Measurements from ENCODE around the gene ABHD12. TPM values are rescaled to one million over a fixed set of nuclear protein-coding genes. Genes with fewer than 3 reads are reported as not detected.

ABHD12 gene
- total RNA-seq, 2 experiments from 2014 or later = 13.4 to 17.0 TPM

GRCh38 chr20:25344634-25345033 lies 46.0 kb downstream of the ABHD12 start:
- no peak overlapping the region for H3K27ac ChIP-seq (ENCODE audit: low read depth in 1 of 2, low read length in 2 of 2)
- Mint-ChIP-seq H3K9me3 (no peaks in the 10 kb centered on the region), H3K27ac (no peak overlapping the region), H3K4me1 (ENCODE audit: low read depth) (peaks cover 44% of the 10 kb centered on the region), H3K27me3 (no peaks in the 10 kb centered on the region), H3K4me3 (no peak overlapping the region), H3K36me3 (ENCODE audit: low read depth) (peaks cover 19% of the 10 kb centered on the region)
- ATAC-seq (ENCODE audit: poor library complexity) (no peak), DNase-seq (no peak)
- H3K9me3 ChIP-seq (ENCODE audit: control insufficient read depth in 1 of 2, insufficient read depth in 1 of 2, low read length in 2 of 2) = peaks cover 0 to 4% of the 10 kb centered on the region in 2 experiments
- intact Hi-C loops (cut with DNase I, micrococcal nuclease) = no loop called here
- H3K36me3 ChIP-seq (ENCODE audit: insufficient read depth, low read length) = no peaks in the 10 kb centered on the region
- no peaks in the 10 kb centered on the region for H3K27me3 ChIP-seq (ENCODE audit: control insufficient read depth in 1 of 2, insufficient read depth in 2 of 2, low read length in 2 of 2)
- H3K4me1 ChIP-seq (ENCODE audit: insufficient read depth, low read length) = no peaks in the 10 kb centered on the region
- CTCF ChIA-PET = no interaction called here
- POLR2A ChIA-PET = no interaction called here
- no peak for TF ChIP-seq CTCF (IDR thresholded peaks at IDR 0.05)
- H3K4me3 ChIP-seq (ENCODE audit: low read length) = no peak overlapping the region

- DNase-seq (no peak), ATAC-seq (ENCODE audit: poor library complexity) (no peak)
- peaks cover 40% of the 10 kb centered on the region for H3K36me3 Mint-ChIP-seq (ENCODE audit: low read depth)
- no peaks in the 10 kb centered on the region for H3K27me3 Mint-ChIP-seq
- CTCF ChIA-PET = no interaction called here
- Histone ChIP-seq H3K27me3 (ENCODE audit: control insufficient read depth in 1 of 2, insufficient read depth in 2 of 2, low read length in 2 of 2) (no peaks in the 10 kb centered on the region), H3K9me3 (ENCODE audit: control insufficient read depth in 1 of 2, insufficient read depth in 1 of 2, low read length in 2 of 2) (no peaks in the 10 kb centered on the region), H3K4me3 (ENCODE audit: low read length) (no peak overlapping the region), H3K36me3 (ENCODE audit: insufficient read depth, low read length) (peaks cover 3% of the 10 kb centered on the region), H3K4me1 (ENCODE audit: insufficient read depth, low read length) (no peaks in the 10 kb centered on the region), H3K27ac (ENCODE audit: low read depth in 1 of 2, low read length in 2 of 2) (no peak overlapping the region)
- TF ChIP-seq CTCF (IDR thresholded peaks at IDR 0.05) = no peak
- peaks cover 43% of the 10 kb centered on the region for H3K4me1 Mint-ChIP-seq (ENCODE audit: low read depth)
- POLR2A ChIA-PET = no interaction called here
- no peak overlapping the region for H3K4me3 Mint-ChIP-seq
- no peaks in the 10 kb centered on the region for H3K9me3 Mint-ChIP-seq
- intact Hi-C loops (cut with DNase I, micrococcal nuclease) = no loop called here
- H3K27ac Mint-ChIP-seq = no peak overlapping the region
These were observed 48.6 kb downstream of the ABHD12 start for GRCh38 chr20:25341716-25342680.

- peaks cover 0 to 4% of the 10 kb centered on the region in 2 experiments for H3K9me3 ChIP-seq (ENCODE audit: control insufficient read depth in 1 of 2, insufficient read depth in 1 of 2, low read length in 2 of 2)
- intact Hi-C loops (cut with DNase I, micrococcal nuclease) = no loop called here
- ATAC-seq (ENCODE audit: poor library complexity) = no peak
- no peak for TF ChIP-seq CTCF (IDR thresholded peaks at IDR 0.05)
- ChIA-PET POLR2A (no interaction called here), CTCF (no interaction called here)
- no peaks in the 10 kb centered on the region for H3K27me3 Mint-ChIP-seq
- peaks cover 47% of the 10 kb centered on the region for H3K36me3 Mint-ChIP-seq (ENCODE audit: low read depth)
- H3K27ac Mint-ChIP-seq = no peak overlapping the region
- H3K4me1 ChIP-seq (ENCODE audit: insufficient read depth, low read length) = no peaks in the 10 kb centered on the region
- DNase-seq = no peak
- H3K4me3 Mint-ChIP-seq = no peak overlapping the region
- no peaks in the 10 kb centered on the region for H3K9me3 Mint-ChIP-seq
- H3K36me3 ChIP-seq (ENCODE audit: insufficient read depth, low read length) = peaks cover 3% of the 10 kb centered on the region
- H3K4me1 Mint-ChIP-seq (ENCODE audit: low read depth) = peaks cover 29% of the 10 kb centered on the region
- H3K27ac ChIP-seq (ENCODE audit: low read depth in 1 of 2, low read length in 2 of 2) = no peak overlapping the region
- H3K4me3 ChIP-seq (ENCODE audit: low read length) = no peak overlapping the region
- no peaks in the 10 kb centered on the region for H3K27me3 ChIP-seq (ENCODE audit: control insufficient read depth in 1 of 2, insufficient read depth in 2 of 2, low read length in 2 of 2)
These were observed 50.3 kb downstream of the ABHD12 start for GRCh38 chr20:25340380-25340779.
